ENCODE results near the gene B3GALT4.

Gene B3GALT4

DNA sequence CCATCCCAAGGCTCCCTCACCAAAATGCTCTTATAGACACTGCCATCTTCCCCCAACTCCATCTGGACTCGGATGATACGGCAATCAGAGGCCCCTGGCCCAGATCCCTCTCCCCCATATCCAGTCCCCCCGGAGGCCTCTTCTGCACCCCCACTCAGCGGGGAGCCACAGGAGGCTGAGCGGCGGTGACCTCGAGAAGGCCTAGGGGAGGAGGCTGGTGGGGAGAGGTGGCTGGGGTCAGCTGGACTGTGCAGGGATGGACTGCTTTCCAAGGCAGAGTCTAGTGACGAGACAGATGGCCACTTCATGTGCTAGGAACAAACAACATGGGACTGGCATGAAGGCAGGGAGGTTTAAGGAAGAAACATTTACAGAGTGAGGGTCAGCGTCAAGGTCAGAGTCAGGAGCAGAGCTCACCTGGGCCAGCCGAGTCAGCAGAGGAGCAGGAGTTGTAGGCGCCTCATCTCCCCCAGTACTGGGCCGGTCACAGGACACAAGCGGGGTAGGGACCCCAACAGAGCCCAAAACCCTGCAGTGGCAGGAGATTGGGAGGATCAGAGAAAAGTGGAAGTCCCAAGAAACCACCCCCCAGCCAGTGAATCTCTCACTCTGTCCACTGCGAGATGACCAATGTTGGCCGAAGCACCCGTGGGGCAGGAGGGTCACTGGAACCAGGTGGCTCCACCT lies 16.2 kb downstream of the B3GALT4 start:
- no peak for DNase-seq (ENCODE audit: low read depth, low spot score)
- no peak overlapping the region for H3K4me3 ChIP-seq (ENCODE audit: low read depth, low read length)
- in situ Hi-C loops (cut with HindIII; ENCODE audit: low sequenced_read_pairs) = no loop called here
- TF ChIP-seq, protein P1, sequence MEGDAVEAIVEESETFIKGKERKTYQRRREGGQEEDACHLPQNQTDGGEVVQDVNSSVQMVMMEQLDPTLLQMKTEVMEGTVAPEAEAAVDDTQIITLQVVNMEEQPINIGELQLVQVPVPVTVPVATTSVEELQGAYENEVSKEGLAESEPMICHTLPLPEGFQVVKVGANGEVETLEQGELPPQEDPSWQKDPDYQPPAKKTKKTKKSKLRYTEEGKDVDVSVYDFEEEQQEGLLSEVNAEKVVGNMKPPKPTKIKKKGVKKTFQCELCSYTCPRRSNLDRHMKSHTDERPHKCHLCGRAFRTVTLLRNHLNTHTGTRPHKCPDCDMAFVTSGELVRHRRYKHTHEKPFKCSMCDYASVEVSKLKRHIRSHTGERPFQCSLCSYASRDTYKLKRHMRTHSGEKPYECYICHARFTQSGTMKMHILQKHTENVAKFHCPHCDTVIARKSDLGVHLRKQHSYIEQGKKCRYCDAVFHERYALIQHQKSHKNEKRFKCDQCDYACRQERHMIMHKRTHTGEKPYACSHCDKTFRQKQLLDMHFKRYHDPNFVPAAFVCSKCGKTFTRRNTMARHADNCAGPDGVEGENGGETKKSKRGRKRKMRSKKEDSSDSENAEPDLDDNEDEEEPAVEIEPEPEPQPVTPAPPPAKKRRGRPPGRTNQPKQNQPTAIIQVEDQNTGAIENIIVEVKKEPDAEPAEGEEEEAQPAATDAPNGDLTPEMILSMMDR (IDR thresholded peaks at IDR 0.05; ENCODE audit: low read depth, low read length) = no peak

- no peak overlapping the region for H3K4me3 ChIP-seq (ENCODE audit: low read depth, low read length)
- no peak for DNase-seq (ENCODE audit: low read depth, low spot score)
- TF ChIP-seq, protein P1 (IDR thresholded peaks at IDR 0.05; ENCODE audit: low read depth, low read length) = no peak
- in situ Hi-C loops (cut with HindIII; ENCODE audit: low sequenced_read_pairs) = no loop called here
Observed at GRCh38 chr6:33294086-33294823, 17.3 kb downstream of the B3GALT4 start.

DNA sequence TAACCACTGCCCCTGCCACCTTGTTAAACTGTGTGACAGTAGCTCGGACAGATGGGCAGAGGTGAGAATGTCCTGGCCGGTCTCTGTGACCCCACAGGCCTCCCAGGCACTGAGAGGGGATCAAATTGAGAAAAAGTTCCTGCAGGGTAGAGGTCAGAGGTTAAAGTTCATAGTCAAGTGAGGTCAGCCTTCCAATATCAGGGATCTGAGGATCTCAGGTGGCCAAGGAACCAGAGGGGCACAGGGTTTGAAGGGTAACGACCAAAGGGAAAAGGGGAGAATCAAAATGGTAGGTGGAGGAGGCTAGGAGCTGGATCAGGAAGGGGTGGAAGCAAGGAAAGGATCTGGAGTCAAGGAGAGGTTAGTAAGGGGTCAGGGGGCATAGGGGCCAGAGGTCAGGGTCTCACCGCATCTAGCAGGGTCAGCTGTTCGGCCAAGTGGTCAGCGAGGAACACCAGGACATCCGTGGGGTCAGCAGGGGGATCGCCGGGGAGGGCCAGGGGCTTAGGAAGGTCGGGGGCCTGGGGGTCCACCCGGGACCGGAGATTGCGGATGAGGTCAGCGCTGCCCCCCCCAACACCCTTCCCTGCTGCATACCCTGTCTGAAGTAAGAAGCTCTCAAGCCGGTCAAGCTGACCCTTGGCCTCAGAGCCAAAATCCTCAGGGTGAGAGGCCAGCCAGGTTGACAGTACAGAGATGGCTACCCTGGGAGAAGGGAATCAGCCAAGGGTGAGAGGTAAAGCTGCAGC lies 18.9 kb downstream of the B3GALT4 start:
- H3K4me3 ChIP-seq (ENCODE audit: low read depth, low read length) = no peak overlapping the region
- DNase-seq (ENCODE audit: low read depth, low spot score) = no peak
- in situ Hi-C loops (cut with HindIII; ENCODE audit: low sequenced_read_pairs) = no loop called here
- TF ChIP-seq, protein P1 (IDR thresholded peaks at IDR 0.05; ENCODE audit: low read depth, low read length) = no peak

GRCh38 chr6:33296797-33297405 lies 20.0 kb downstream of the B3GALT4 start:
- peak overlapping the region; percentile 85 for H3K4me3 ChIP-seq (ENCODE audit: low read depth, low read length)
- DNase-seq (ENCODE audit: low read depth, low spot score) = no peak
- in situ Hi-C loops (cut with HindIII; ENCODE audit: low sequenced_read_pairs) = no loop called here
- TF ChIP-seq, protein P1 (IDR thresholded peaks at IDR 0.05; ENCODE audit: low read depth, low read length) = no peak

GRCh38 chr6:33297406-33297955 lies 20.6 kb downstream of the B3GALT4 start:
- H3K4me3 ChIP-seq (ENCODE audit: low read depth, low read length) = peak overlapping the region; percentile 85
- TF ChIP-seq, protein P1 (IDR thresholded peaks at IDR 0.05; ENCODE audit: low read depth, low read length) = no peak
- DNase-seq (ENCODE audit: low read depth, low spot score) = no peak
- in situ Hi-C loops (cut with HindIII; ENCODE audit: low sequenced_read_pairs) = no loop called here
